A549 (cell line): ENCODE results near the gene EIF4G3.

ENCODE experiments used
- CHD2 ChIP-seq: fragments of 150-350 bp; IDR thresholded peaks from 2 replicates; pipeline ENCODE4 v1.6.1; 2014; ENCODE audit warnings: low read length; ENCODE audit not compliant: partially characterized antibody
- CHD4 ChIP-seq: fragments of 200-600 bp; sonication (generic); IDR thresholded peaks from 2 replicates; pipeline ENCODE4 v1.6.1; 2016; ENCODE audit warnings: antibody characterized with exemption, mild to moderate bottlenecking, borderline replicate concordance
- ESRRA ChIP-seq: fragments of 150-350 bp; IDR thresholded peaks from 2 replicates; pipeline ENCODE4 v1.6.1; 2014; ENCODE audit warnings: mild to moderate bottlenecking, low read length, borderline replicate concordance
- MAX ChIP-seq: IDR thresholded peaks from 2 replicates; pipeline ENCODE4 v1.6.1; 2012
- PBX3 ChIP-seq: IDR thresholded peaks from 2 replicates; pipeline ENCODE4 v1.6.1; 2012
- POLR2A ChIP-seq: IDR thresholded peaks from 2 replicates; pipeline ENCODE4 v1.6.1; 2012; ENCODE audit warnings: mild to moderate bottlenecking, low read length
- RFX5 ChIP-seq: fragments of 450-650 bp; IDR thresholded peaks from 2 replicates; pipeline ENCODE4 v1.7.1; 2014; ENCODE audit warnings: antibody characterized with exemption, mild to moderate bottlenecking, moderate library complexity
- SMC3 ChIP-seq: fragments of >200 bp; sonication (Bioruptor Twin); formaldehyde crosslinking; IDR thresholded peaks from 3 replicates; pipeline ENCODE4 v1.6.1; 2018; ENCODE audit warnings: inconsistent platforms
- USF2 ChIP-seq: fragments of 450-650 bp; IDR thresholded peaks from 2 replicates; pipeline ENCODE4 v1.6.1; 2014; ENCODE audit warnings: antibody characterized with exemption
- ZFP36 ChIP-seq: fragments of 450-650 bp; IDR thresholded peaks from 2 replicates; pipeline ENCODE4 v1.6.1; 2014; ENCODE audit warnings: borderline replicate concordance; ENCODE audit not compliant: partially characterized antibody
- TF ChIP-seq, protein P1 (sequence below): fragments of >200 bp; sonication (Bioruptor Twin); formaldehyde crosslinking; IDR thresholded peaks from 3 replicates; pipeline ENCODE4 v1.5.1; 2016

DNA sequence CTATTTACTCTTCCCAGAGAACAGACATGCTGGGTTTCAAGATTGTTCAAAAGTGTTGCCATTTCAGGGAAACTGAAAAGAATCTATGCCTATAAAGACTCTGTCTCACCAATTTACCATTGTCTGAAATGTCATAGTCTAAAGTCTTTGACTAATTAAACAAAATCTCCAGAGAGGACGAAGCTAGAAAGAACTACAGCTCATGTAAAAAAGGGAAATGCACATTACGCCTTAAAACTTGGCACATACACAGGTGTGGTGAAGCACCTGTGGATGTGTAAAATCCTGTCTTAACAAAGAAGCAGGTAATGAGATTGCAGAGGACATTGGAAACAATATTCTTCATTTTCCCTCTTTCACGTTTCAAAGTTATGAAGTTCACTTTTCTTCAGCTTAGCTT is 130.6 kb downstream of the EIF4G3 start:
- TF ChIP-seq, protein P1, sequence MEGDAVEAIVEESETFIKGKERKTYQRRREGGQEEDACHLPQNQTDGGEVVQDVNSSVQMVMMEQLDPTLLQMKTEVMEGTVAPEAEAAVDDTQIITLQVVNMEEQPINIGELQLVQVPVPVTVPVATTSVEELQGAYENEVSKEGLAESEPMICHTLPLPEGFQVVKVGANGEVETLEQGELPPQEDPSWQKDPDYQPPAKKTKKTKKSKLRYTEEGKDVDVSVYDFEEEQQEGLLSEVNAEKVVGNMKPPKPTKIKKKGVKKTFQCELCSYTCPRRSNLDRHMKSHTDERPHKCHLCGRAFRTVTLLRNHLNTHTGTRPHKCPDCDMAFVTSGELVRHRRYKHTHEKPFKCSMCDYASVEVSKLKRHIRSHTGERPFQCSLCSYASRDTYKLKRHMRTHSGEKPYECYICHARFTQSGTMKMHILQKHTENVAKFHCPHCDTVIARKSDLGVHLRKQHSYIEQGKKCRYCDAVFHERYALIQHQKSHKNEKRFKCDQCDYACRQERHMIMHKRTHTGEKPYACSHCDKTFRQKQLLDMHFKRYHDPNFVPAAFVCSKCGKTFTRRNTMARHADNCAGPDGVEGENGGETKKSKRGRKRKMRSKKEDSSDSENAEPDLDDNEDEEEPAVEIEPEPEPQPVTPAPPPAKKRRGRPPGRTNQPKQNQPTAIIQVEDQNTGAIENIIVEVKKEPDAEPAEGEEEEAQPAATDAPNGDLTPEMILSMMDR: no peak
- TF ChIP-seq MAX (no peak), ZFP36 (no peak), POLR2A (no peak), SMC3 (no peak), USF2 (no peak), CHD4 (no peak), CHD2 (no peak), RFX5 (no peak), ESRRA (no peak), PBX3 (no peak)
